ENCODE data around the gene GSTT2B.
"Not testable (repeated sequence)": the region's sequence is repeated elsewhere in the genome, so short reads cannot be mapped to it uniquely, and the experiment has no call there.

The GSTT2B gene

GRCh38 chr22:23921586-23922201 lies 39.3 kb downstream of the GSTT2B start:
- H3K9ac ChIP-seq (ENCODE audit: low read depth, low read length); H3K36me3 ChIP-seq (ENCODE audit: control insufficient read depth, insufficient read depth, low read length); H3K4me1 ChIP-seq (ENCODE audit: control insufficient read depth, insufficient read depth, low read length); H3K27me3 ChIP-seq (ENCODE audit: control insufficient read depth, insufficient read depth, low read length); H3K4me3 ChIP-seq (ENCODE audit: low read depth, low read length); H3K9me3 ChIP-seq (ENCODE audit: control insufficient read depth, insufficient read depth, low read length): not testable (repeated sequence)

GRCh38 chr22:23920267-23920611 lies 40.8 kb downstream of the GSTT2B start:
- H3K4me3 ChIP-seq (ENCODE audit: low read depth, low read length); H3K9me3 ChIP-seq (ENCODE audit: control insufficient read depth, insufficient read depth, low read length); H3K9ac ChIP-seq (ENCODE audit: low read depth, low read length); H3K4me1 ChIP-seq (ENCODE audit: control insufficient read depth, insufficient read depth, low read length); H3K27me3 ChIP-seq (ENCODE audit: control insufficient read depth, insufficient read depth, low read length); H3K36me3 ChIP-seq (ENCODE audit: control insufficient read depth, insufficient read depth, low read length): not testable (repeated sequence)

GRCh38 chr22:23915290-23915689 lies 45.7 kb downstream of the GSTT2B start:
- Histone ChIP-seq H3K4me1 (ENCODE audit: control insufficient read depth, insufficient read depth, low read length) (peaks cover 5% of the 10 kb centered on the region), H3K27me3 (ENCODE audit: control insufficient read depth, insufficient read depth, low read length) (no peaks in the 10 kb centered on the region)

GRCh38 chr22:23913661-23914353 lies 47.2 kb downstream of the GSTT2B start:
- Histone ChIP-seq H3K4me3 (ENCODE audit: low read depth, low read length) (peak overlapping the region; percentile 65), H3K27me3 (ENCODE audit: control insufficient read depth, insufficient read depth, low read length) (no peaks in the 10 kb centered on the region), H3K9me3 (ENCODE audit: control insufficient read depth, insufficient read depth, low read length) (no peaks in the 10 kb centered on the region), H3K36me3 (ENCODE audit: control insufficient read depth, insufficient read depth, low read length) (no peaks in the 10 kb centered on the region), H3K4me1 (ENCODE audit: control insufficient read depth, insufficient read depth, low read length) (peaks cover 14% of the 10 kb centered on the region), H3K9ac (ENCODE audit: low read depth, low read length) (peak overlapping the region; percentile 82)

More at GRCh38 chr22:23915290-23915689, 45.7 kb downstream of the GSTT2B start:
- Histone ChIP-seq H3K36me3 (ENCODE audit: control insufficient read depth, insufficient read depth, low read length) (no peaks in the 10 kb centered on the region), H3K9me3 (ENCODE audit: control insufficient read depth, insufficient read depth, low read length) (no peaks in the 10 kb centered on the region), H3K9ac (ENCODE audit: low read depth, low read length) (no peak overlapping the region), H3K4me3 (ENCODE audit: low read depth, low read length) (no peak overlapping the region)

GRCh38 chr22:23913306-23913660 lies 47.7 kb downstream of the GSTT2B start:
- Histone ChIP-seq H3K9ac (ENCODE audit: low read depth, low read length) (peak overlapping the region; percentile 82), H3K36me3 (ENCODE audit: control insufficient read depth, insufficient read depth, low read length) (no peaks in the 10 kb centered on the region), H3K9me3 (ENCODE audit: control insufficient read depth, insufficient read depth, low read length) (no peaks in the 10 kb centered on the region), H3K4me1 (ENCODE audit: control insufficient read depth, insufficient read depth, low read length) (peaks cover 19% of the 10 kb centered on the region), H3K4me3 (ENCODE audit: low read depth, low read length) (peak overlapping the region; percentile 65), H3K27me3 (ENCODE audit: control insufficient read depth, insufficient read depth, low read length) (no peaks in the 10 kb centered on the region)

GRCh38 chr22:23912293-23912903 lies 48.6 kb downstream of the GSTT2B start:
- no peak overlapping the region for H3K9ac ChIP-seq (ENCODE audit: low read depth, low read length)

GRCh38 chr22:23911318-23911980 lies 49.5 kb downstream of the GSTT2B start:
- Histone ChIP-seq H3K4me1 (ENCODE audit: control insufficient read depth, insufficient read depth, low read length) (peaks cover 22% of the 10 kb centered on the region), H3K9ac (ENCODE audit: low read depth, low read length) (no peak overlapping the region), H3K9me3 (ENCODE audit: control insufficient read depth, insufficient read depth, low read length) (no peaks in the 10 kb centered on the region)

More at GRCh38 chr22:23912293-23912903, 48.6 kb downstream of the GSTT2B start:
- H3K27me3 ChIP-seq (ENCODE audit: control insufficient read depth, insufficient read depth, low read length), result no peaks in the 10 kb centered on the region
- H3K9me3 ChIP-seq (ENCODE audit: control insufficient read depth, insufficient read depth, low read length), result no peaks in the 10 kb centered on the region
- no peak overlapping the region for H3K4me3 ChIP-seq (ENCODE audit: low read depth, low read length)
- H3K4me1 ChIP-seq (ENCODE audit: control insufficient read depth, insufficient read depth, low read length), result peaks cover 22% of the 10 kb centered on the region
- no peaks in the 10 kb centered on the region for H3K36me3 ChIP-seq (ENCODE audit: control insufficient read depth, insufficient read depth, low read length)

GRCh38 chr22:23910496-23911190 lies 50.4 kb downstream of the GSTT2B start:
- Histone ChIP-seq H3K27me3 (ENCODE audit: control insufficient read depth, insufficient read depth, low read length) (no peaks in the 10 kb centered on the region), H3K9ac (ENCODE audit: low read depth, low read length) (no peak overlapping the region), H3K4me1 (ENCODE audit: control insufficient read depth, insufficient read depth, low read length) (peaks cover 22% of the 10 kb centered on the region), H3K9me3 (ENCODE audit: control insufficient read depth, insufficient read depth, low read length) (no peaks in the 10 kb centered on the region), H3K36me3 (ENCODE audit: control insufficient read depth, insufficient read depth, low read length) (no peaks in the 10 kb centered on the region), H3K4me3 (ENCODE audit: low read depth, low read length) (no peak overlapping the region)

More at GRCh38 chr22:23911318-23911980, 49.5 kb downstream of the GSTT2B start:
- Histone ChIP-seq H3K27me3 (ENCODE audit: control insufficient read depth, insufficient read depth, low read length) (no peaks in the 10 kb centered on the region), H3K4me3 (ENCODE audit: low read depth, low read length) (no peak overlapping the region), H3K36me3 (ENCODE audit: control insufficient read depth, insufficient read depth, low read length) (no peaks in the 10 kb centered on the region)

- Histone ChIP-seq H3K36me3 (ENCODE audit: control insufficient read depth, insufficient read depth, low read length) (no peaks in the 10 kb centered on the region), H3K9ac (ENCODE audit: low read depth, low read length) (no peak overlapping the region), H3K27me3 (ENCODE audit: control insufficient read depth, insufficient read depth, low read length) (peaks cover 5% of the 10 kb centered on the region), H3K4me1 (ENCODE audit: control insufficient read depth, insufficient read depth, low read length) (peaks cover 22% of the 10 kb centered on the region), H3K4me3 (ENCODE audit: low read depth, low read length) (no peak overlapping the region), H3K9me3 (ENCODE audit: control insufficient read depth, insufficient read depth, low read length) (no peaks in the 10 kb centered on the region)
Observed at GRCh38 chr22:23909296-23909898, 51.6 kb downstream of the GSTT2B start.

GRCh38 chr22:23908587-23909205 lies 52.3 kb downstream of the GSTT2B start:
- peaks cover 22% of the 10 kb centered on the region for H3K4me1 ChIP-seq (ENCODE audit: control insufficient read depth, insufficient read depth, low read length)
- no peak overlapping the region for H3K4me3 ChIP-seq (ENCODE audit: low read depth, low read length)
- H3K9me3 ChIP-seq (ENCODE audit: control insufficient read depth, insufficient read depth, low read length), result no peaks in the 10 kb centered on the region
- H3K36me3 ChIP-seq (ENCODE audit: control insufficient read depth, insufficient read depth, low read length), result no peaks in the 10 kb centered on the region
- H3K27me3 ChIP-seq (ENCODE audit: control insufficient read depth, insufficient read depth, low read length), result peaks cover 5% of the 10 kb centered on the region
- H3K9ac ChIP-seq (ENCODE audit: low read depth, low read length), result no peak overlapping the region

GRCh38 chr22:23907423-23907822 lies 53.6 kb downstream of the GSTT2B start:
- H3K36me3 ChIP-seq (ENCODE audit: control insufficient read depth, insufficient read depth, low read length), result not testable (repeated sequence)
- peaks cover 17% of the 10 kb centered on the region for H3K4me1 ChIP-seq (ENCODE audit: control insufficient read depth, insufficient read depth, low read length)

More at GRCh38 chr22:23907423-23907822, 53.6 kb downstream of the GSTT2B start:
- not testable (repeated sequence) for H3K9me3 ChIP-seq (ENCODE audit: control insufficient read depth, insufficient read depth, low read length); H3K27me3 ChIP-seq (ENCODE audit: control insufficient read depth, insufficient read depth, low read length); H3K4me3 ChIP-seq (ENCODE audit: low read depth, low read length); H3K9ac ChIP-seq (ENCODE audit: low read depth, low read length)
